GM11168 (cell line): ENCODE data around the gene CADM1.

Source experiments
- in situ Hi-C: fragments of 300-500 bp; cut with MboI; formaldehyde crosslinking; loops from one replicate; pipeline ENCODE4 v1.12.0; 2022; ENCODE audit warnings: low sequenced_read_pairs; ENCODE audit not compliant: unreplicated experiment

Gene CADM1

DNA sequence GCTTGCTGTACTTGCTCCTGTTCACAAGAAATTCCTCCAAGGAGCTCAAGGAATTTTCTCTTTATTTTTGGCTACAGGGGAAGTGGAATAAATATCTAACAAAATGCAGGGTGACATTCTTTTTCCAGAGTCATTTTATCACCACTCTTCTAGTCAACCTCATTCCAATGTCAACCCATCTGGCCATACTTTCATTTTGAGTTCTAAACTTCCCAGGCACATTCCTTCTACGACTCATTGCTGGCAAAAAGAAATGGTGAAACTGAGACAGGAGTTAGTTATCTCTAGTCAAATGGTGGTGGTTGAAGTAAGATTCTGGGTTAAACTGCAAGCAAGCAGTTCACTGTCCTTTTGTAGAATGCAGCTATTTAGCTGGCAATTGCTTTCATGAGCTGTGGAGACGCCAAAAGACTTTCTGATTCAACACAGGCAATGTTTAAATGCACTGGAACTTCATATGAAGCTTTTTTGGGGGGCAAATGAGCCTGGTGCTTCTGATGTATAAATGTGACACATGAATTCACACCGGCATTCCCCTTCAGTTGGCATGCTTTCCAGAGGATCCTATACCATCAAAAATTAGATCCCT is 304.6 kb downstream of the CADM1 start:
- in situ Hi-C loops: no loop called here

- in situ Hi-C loops: no loop called here
These were observed 305.9 kb downstream of the CADM1 start for GRCh38 chr11:115198321-115198741.

DNA sequence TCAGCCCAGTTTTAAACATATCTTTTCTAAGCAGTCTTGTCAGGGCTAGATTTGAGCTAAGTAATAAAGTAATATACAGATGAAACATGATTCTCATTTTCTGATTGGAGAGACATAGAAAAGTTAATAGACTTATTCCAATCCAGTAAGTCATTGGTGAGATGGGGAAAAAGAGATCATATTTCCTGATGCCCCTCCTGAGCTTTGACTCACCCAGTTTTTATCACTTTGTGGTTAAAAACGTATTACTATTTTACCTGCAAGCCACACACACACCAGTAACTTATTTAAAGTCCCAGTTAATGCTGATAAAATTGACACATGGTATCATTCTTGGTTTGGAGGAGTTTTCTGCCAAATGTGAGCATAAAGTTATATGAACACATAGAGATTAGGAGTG is 306.8 kb downstream of the CADM1 start:
- in situ Hi-C loops: no loop called here

- in situ Hi-C loops: no loop called here
These were observed 307.2 kb downstream of the CADM1 start for GRCh38 chr11:115197031-115197430.

DNA sequence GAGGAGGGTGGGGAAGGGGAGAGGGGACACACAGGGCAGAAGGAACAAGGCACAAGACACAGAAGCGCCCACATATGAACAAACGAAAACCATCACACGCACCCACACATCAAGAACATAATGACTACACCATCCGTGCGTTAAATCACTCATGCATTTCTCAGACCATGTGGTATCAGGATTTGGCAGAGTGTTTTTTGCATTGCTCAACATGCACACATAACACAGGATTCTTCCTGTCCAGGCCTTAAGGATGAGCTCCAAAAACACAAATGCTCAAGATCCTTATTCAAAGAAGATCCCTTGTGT is 309.5 kb downstream of the CADM1 start:
- in situ Hi-C loops: no loop called here

DNA sequence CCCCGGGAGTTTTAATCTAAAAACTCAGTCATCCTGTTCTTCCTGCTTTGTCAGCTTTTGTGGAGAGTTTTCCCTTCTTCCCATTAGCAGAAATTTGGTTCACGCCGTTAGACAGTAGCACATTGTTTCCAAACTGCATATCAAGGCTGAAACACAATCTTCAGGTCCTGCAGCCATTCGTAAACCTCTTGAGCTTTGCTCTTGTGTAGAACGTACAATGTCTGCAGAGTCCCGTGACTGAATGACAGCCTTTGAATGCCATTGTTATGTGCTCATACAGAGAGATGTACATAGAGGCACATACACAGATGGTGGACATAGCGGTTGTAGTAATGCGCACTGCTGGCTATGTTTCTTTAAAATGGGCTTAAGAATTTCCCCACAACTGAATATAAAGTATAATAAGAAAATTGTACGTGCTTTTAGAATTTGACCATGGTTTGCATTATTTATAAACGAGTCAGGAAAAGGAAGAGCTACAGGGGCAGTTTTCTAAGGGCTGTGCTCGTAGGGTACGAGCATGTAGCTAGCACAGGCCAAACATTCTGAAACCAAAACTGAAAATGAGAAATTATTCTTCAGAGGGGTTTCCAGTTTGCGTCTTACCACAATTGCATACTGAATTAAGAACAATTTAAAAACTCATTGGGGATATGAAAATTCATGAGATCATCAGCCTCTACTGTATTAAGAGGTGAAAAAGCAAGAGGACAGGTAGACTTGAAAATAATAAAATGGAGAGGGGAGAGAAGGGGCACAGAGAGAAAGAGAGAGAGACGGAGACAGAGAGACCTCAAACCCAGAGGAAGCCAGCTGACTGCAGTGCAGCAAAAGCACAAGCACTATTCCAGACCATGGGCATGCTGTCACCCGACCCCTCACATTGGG is 310.1 kb downstream of the CADM1 start:
- in situ Hi-C loops: no loop called here

- in situ Hi-C loops: no loop called here
These were observed 312.5 kb downstream of the CADM1 start for GRCh38 chr11:115191761-115192160.

- in situ Hi-C loops: no loop called here
These were observed 314.0 kb downstream of the CADM1 start for GRCh38 chr11:115190196-115190595.

- in situ Hi-C loops: no loop called here
These were observed 315.3 kb downstream of the CADM1 start for GRCh38 chr11:115188898-115189278.

- in situ Hi-C loops: no loop called here
These were observed 315.9 kb downstream of the CADM1 start for GRCh38 chr11:115188188-115188897.

DNA sequence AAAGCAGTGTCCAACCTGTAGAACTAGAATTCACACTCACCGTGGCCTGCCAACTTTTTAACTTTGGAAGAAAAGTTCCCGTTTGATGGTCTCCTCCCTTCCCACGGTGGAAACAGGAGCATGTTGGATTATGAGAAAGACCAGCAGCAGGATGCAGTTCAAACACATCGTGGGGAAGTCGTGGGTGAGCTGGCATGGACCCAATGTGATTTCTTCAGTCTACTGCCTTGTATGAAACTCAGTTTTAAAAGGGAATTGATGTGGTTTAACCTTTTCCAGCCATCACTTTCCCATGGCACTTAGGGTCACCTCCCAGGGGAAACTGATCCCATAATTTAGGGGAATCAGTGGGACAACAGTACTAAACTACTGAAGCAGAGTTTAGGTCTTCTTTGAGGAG is 318.3 kb downstream of the CADM1 start:
- in situ Hi-C loops: no loop called here

- in situ Hi-C loops: no loop called here
These were observed 318.7 kb downstream of the CADM1 start for GRCh38 chr11:115185507-115185906.

GRCh38 chr11:115184901-115185300 is 319.3 kb downstream of the CADM1 start:
- in situ Hi-C loops: no loop called here

- in situ Hi-C loops: no loop called here
These were observed 320.4 kb downstream of the CADM1 start for GRCh38 chr11:115183830-115184229.

- in situ Hi-C loops: no loop called here
These were observed 321.1 kb downstream of the CADM1 start for GRCh38 chr11:115183136-115183535.

DNA sequence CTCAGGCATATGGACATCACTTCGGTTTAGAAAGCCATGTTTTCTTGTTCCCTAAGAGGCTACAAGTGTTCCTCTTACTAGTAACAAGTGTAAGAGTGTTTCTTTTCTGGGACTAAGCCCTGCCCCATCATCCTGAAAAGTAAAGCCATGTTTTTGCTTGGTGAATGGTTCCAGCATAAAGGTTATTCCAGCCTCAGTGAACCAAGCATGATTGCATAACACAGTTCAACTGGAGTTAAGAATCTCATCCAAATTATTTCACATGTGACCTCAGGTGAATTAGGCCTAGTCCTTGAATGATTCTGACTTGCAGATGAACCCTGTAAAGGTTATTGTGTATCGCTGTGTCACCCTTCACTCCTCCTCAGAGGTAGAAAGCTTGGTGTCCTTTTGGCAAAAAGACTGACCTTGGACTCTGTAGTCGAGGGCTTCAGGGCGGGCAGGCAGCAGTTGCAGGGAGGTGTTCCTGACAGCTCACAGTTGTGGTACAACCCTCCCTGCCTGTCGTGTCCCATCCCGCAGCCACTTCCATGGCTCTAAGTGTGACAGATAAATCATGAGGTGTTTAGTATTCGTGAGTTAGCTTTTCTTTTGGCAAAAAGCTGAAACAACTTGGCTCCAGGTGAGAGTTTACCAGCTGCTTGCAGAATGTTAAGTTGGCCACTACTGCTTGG is 321.8 kb downstream of the CADM1 start:
- in situ Hi-C loops: no loop called here

DNA sequence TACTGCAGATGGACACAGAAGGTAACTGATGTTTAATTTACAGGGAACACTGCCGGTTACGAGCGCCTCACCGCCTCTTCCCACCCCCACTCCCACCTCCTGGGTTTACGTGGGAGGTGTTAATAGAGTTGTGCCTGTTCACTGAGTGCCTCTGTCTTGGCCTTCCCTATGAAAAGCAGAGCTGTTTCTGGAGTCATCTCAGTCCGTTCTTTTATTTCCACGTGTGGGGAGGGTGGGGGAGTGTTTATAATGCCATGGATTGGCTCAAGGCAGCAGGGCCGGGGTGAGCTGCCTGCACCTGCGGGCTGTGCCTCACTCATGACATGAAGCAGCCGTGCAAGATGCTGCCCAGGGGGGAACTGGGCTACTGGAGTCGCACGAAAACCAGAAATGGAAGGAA is 322.7 kb downstream of the CADM1 start:
- in situ Hi-C loops: no loop called here

DNA sequence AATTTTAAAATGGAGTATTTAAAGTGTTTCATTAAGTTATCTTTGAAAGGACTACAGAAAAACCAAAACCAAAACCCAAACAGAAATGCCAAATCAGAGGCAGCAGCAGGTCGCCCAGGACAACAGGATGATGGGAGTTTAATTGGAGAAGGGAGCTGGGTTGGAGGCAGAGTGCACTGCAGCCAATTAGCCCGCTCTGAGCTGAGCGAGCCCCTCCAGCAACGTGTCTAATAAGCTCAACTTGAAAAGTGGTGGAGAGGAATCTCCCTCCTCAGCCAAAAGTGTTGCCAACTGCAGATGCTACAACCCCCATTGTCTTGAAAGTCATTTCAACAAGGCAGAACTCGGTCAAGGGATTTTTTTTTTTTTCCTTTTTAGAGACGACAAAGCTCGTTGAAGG is 323.9 kb downstream of the CADM1 start:
- in situ Hi-C loops: no loop called here

GRCh38 chr11:115179636-115180035 is 324.6 kb downstream of the CADM1 start:
- in situ Hi-C loops: no loop called here

GRCh38 chr11:115178705-115179104 is 325.5 kb downstream of the CADM1 start:
- in situ Hi-C loops: no loop called here

DNA sequence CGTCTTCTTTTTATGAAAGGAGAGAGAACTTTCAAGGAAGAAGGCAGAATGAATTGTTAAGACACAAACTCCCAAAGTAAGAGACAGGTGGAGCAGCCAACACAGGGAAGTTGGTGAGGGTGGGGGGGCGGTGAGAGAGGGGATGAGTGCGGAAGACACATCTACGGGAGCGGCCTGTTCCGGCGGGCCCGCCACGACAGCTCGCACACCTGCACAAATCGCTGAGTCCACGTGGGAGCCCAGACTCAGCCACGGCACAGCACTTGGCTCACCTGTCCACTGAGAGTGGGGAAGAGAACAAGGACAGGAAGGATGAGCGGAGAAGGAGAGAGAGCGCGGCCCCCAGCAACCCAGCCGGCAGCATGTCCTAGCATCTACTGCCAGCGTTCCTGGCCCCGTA is 331.1 kb downstream of the CADM1 start:
- in situ Hi-C loops: no loop called here
